T-helper 2 cell treated with Interferon-gamma antibody and Interleukin-4, amounts not matched to agents 5 μg/mL and 100 μg/mL, for 36 hours (primary cell): ENCODE measurements around the gene NRDE2.
"Not testable (repeated sequence)": the region's sequence is repeated elsewhere in the genome, so short reads cannot be mapped to it uniquely, and the experiment has no call there.

ENCODE experiments used
- DNase-seq: peaks from one replicate; pipeline ENCODE4 v3.0.0; 2021; ENCODE audit warnings: low spot score
- H3K27ac Mint-ChIP-seq: one replicate; pipeline ENCODE4 v1.8.0; 2021; ENCODE audit warnings: mild to moderate bottlenecking, mixed read lengths
- H3K27me3 Mint-ChIP-seq: one replicate; pipeline ENCODE4 v1.8.0; 2021; ENCODE audit warnings: low read depth, mixed read lengths
- H3K36me3 Mint-ChIP-seq: one replicate; pipeline ENCODE4 v1.8.0; 2021; ENCODE audit warnings: low read depth, mixed read lengths
- H3K4me1 Mint-ChIP-seq: one replicate; pipeline ENCODE4 v1.8.0; 2021; ENCODE audit warnings: low read depth, mixed read lengths
- H3K4me3 Mint-ChIP-seq: one replicate; pipeline ENCODE4 v1.8.0; 2022; ENCODE audit warnings: mild to moderate bottlenecking, moderate library complexity, mixed read lengths
- H3K9me3 Mint-ChIP-seq: one replicate; pipeline ENCODE4 v1.8.0; 2021; ENCODE audit warnings: mixed read lengths

The NRDE2 gene

DNA sequence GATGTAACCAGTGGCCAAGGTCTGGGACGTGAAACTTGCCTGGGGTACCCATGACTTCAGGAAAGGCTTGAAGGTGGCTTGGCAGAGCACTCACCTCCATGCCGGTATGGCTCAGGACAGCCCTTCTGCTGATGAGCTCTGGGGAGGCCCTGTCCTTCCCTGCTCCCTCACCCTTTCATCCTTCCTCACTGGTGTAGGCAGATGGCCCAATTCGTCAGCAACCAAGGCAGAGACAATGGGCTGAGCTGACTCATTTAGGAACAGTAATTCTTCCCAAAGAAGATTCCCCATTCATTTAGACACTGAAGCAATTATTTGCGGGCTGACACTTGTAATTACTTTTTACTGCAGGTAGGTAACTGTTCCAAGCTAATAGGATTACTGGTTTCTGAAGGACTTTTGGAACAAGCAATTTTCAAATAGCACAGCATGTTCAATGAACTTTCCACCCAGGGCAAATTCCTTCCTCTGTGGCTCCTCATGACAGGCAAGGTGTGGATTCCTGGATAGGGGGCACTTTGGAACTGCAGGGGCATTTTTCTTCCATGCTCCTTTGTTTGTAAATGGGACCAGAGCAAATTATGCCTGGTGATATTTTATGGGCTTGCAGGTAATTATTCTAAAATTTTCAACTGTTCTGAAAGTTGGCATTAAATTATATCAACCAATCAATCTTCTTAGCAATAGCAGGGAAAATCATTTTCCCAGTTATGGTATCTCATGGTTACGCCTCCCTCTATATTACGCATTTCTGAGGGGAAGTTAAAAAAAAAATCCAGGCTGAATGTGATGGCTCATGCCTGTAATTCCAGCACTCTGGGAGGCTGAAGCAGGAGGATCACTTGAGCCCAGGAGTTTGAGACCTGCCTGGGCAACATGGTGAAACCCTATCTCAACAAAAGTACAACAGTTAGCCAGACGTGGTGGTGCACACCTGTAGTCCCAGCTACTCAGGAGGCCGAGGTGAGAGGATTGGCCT, 24.1 kb upstream of the NRDE2 start:
- Mint-ChIP-seq H3K27me3 (peaks cover 12% of the 10 kb centered on the region), H3K27ac (no peak overlapping the region), H3K4me1 (no peaks in the 10 kb centered on the region), H3K36me3 (no peaks in the 10 kb centered on the region), H3K4me3 (no peak overlapping the region), H3K9me3 (no peaks in the 10 kb centered on the region)
- DNase-seq = no peak

DNA sequence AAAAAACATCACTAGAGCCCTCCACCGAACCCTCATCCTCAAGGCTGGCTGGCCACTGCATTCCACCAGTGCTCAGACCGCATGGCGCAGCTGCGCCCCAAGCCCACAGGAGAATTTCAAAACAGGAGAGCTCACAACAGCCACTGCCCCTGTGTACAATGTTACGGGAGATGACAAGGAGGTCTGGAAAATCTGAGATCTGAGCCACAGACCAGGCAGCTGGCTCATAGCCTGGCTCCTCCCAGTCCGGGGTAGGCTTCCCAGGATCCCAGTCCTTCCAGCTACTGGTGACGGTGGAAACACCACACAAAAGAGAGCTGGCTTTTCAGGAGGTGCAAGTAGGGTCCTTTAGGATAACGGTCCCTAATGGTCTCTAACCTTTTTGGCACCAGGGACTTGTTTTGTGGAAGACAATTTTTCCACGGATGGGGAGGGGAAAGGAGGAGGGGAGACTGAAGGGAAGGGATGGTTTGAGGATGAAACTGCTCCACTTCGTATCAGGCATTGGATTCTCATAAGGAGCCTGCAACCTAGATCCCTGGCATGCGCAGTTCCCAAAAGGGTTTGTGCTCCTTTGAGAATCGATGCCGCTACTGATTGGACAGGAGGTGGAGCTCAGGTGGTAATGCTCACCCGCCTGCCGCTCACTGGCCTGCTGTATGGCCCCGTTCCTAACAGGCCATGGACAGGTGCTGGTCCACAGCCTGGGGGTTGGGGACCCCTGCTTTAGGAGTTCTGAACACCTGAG, 23.0 kb upstream of the NRDE2 start:
- Mint-ChIP-seq H3K36me3 (no peaks in the 10 kb centered on the region), H3K27ac (no peak overlapping the region), H3K4me1 (peaks cover 2% of the 10 kb centered on the region), H3K9me3 (no peaks in the 10 kb centered on the region), H3K4me3 (no peak overlapping the region), H3K27me3 (peaks cover 12% of the 10 kb centered on the region)
- DNase-seq = no peak

GRCh38 chr14:90349739-90350138, 18.0 kb upstream of the NRDE2 start:
- no peak overlapping the region for H3K4me3 Mint-ChIP-seq
- H3K9me3 Mint-ChIP-seq = no peaks in the 10 kb centered on the region
- H3K27me3 Mint-ChIP-seq = no peaks in the 10 kb centered on the region
- H3K4me1 Mint-ChIP-seq = peaks cover 2% of the 10 kb centered on the region
- H3K36me3 Mint-ChIP-seq = no peaks in the 10 kb centered on the region
- DNase-seq = no peak
- H3K27ac Mint-ChIP-seq = no peak overlapping the region

- Mint-ChIP-seq H3K4me3 (no peak overlapping the region), H3K9me3 (no peaks in the 10 kb centered on the region)
Observed at GRCh38 chr14:90348270-90348669, 16.5 kb upstream of the NRDE2 start.

GRCh38 chr14:90345239-90345557, 13.5 kb upstream of the NRDE2 start:
- H3K36me3 Mint-ChIP-seq = no peaks in the 10 kb centered on the region
- H3K27me3 Mint-ChIP-seq = peaks cover 3% of the 10 kb centered on the region
- peaks cover 2% of the 10 kb centered on the region for H3K4me1 Mint-ChIP-seq
- H3K4me3 Mint-ChIP-seq = no peak overlapping the region
- H3K9me3 Mint-ChIP-seq = no peaks in the 10 kb centered on the region
- DNase-seq = no peak
- H3K27ac Mint-ChIP-seq = no peak overlapping the region

More at GRCh38 chr14:90348270-90348669, 16.5 kb upstream of the NRDE2 start:
- Mint-ChIP-seq H3K4me1 (peaks cover 2% of the 10 kb centered on the region), H3K27ac (no peak overlapping the region), H3K27me3 (no peaks in the 10 kb centered on the region), H3K36me3 (no peaks in the 10 kb centered on the region)
- DNase-seq = no peak

DNA sequence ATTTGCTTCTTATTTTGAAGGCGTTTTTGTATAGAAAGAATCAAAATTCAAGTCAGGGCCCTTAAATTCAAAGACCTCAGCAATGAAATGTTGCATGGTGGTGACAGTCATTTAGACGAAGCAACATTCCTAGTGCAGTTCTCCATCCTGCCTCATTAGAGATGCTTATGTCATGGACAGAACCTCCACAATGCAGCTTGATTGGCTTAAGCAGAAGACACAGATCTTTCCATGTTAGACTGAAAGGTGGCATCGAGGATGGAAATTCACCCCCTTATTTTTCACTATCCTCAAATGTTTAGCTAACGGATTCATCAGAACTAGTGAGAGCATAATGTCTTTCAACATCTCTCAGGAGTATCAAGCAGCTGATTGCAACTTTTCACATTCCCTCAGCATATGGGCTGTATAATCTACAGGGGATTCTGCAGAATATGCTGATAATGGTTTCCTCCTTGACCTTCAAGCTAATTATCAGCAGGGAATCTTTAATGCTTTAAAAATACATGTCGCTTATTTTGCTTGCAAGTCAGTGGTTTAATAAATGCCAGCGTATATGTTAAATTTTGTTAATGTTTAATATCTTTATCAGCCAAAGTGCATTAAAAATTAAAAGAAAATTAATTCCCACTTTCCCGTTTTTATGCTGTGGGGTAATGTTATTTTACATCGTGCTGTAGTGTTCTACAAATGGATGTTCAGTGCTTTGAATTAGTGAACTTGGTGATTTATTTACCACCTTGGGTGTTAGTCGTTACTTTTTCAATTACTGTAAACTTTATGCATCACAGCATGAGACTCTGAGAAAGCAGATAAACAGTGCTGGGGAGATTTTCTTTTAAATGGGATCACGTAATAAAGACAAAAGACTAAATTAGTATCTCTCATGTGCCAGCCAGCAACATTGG, 12.8 kb upstream of the NRDE2 start:
- no peaks in the 10 kb centered on the region for H3K36me3 Mint-ChIP-seq
- DNase-seq = no peak
- no peak overlapping the region for H3K27ac Mint-ChIP-seq
- no peaks in the 10 kb centered on the region for H3K9me3 Mint-ChIP-seq
- H3K4me1 Mint-ChIP-seq = no peaks in the 10 kb centered on the region
- peaks cover 3% of the 10 kb centered on the region for H3K27me3 Mint-ChIP-seq
- no peak overlapping the region for H3K4me3 Mint-ChIP-seq

DNA sequence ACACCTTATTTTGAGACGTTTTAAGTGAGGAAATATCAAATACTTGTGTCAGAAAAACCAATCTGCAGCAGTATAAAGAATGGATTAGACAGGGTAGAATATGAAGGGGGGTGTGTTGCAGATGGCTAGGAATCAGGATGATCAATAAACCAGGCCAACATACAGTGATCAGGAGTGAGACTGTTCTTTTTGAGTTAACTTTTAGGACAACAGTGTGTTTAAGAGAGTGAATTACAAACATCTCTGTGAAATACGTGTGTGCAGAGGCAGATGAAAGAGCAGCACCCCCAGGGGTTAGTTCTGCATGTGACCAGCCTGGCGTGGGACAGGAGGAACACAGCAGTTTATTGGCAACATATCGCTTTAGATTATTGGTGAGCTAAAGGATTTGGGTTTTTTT, 10.6 kb upstream of the NRDE2 start:
- DNase-seq = no peak
- Mint-ChIP-seq H3K36me3 (no peaks in the 10 kb centered on the region), H3K9me3 (no peaks in the 10 kb centered on the region), H3K4me3 (no peak overlapping the region), H3K4me1 (no peaks in the 10 kb centered on the region), H3K27ac (no peak overlapping the region), H3K27me3 (peaks cover 13% of the 10 kb centered on the region)

- Mint-ChIP-seq H3K27ac (no peak overlapping the region), H3K36me3 (no peaks in the 10 kb centered on the region), H3K9me3 (no peaks in the 10 kb centered on the region), H3K4me3 (no peak overlapping the region), H3K4me1 (no peaks in the 10 kb centered on the region), H3K27me3 (peaks cover 18% of the 10 kb centered on the region)
- DNase-seq = no peak
Observed at GRCh38 chr14:90341784-90342183, 10.0 kb upstream of the NRDE2 start.

- H3K4me3 Mint-ChIP-seq, DNase-seq, H3K4me1 Mint-ChIP-seq, H3K27ac Mint-ChIP-seq, H3K36me3 Mint-ChIP-seq, H3K9me3 Mint-ChIP-seq: not testable (repeated sequence)
- H3K27me3 Mint-ChIP-seq = peaks cover 23% of the 10 kb centered on the region
Observed at GRCh38 chr14:90341232-90341631, 9.5 kb upstream of the NRDE2 start.

GRCh38 chr14:90336985-90337384, 5.2 kb upstream of the NRDE2 start:
- no peak overlapping the region for H3K27ac Mint-ChIP-seq
- H3K4me1 Mint-ChIP-seq = peaks cover 6% of the 10 kb centered on the region
- H3K36me3 Mint-ChIP-seq = no peaks in the 10 kb centered on the region
- H3K4me3 Mint-ChIP-seq = no peak overlapping the region
- no peaks in the 10 kb centered on the region for H3K9me3 Mint-ChIP-seq
- DNase-seq = no peak
- H3K27me3 Mint-ChIP-seq = peaks cover 43% of the 10 kb centered on the region

DNA sequence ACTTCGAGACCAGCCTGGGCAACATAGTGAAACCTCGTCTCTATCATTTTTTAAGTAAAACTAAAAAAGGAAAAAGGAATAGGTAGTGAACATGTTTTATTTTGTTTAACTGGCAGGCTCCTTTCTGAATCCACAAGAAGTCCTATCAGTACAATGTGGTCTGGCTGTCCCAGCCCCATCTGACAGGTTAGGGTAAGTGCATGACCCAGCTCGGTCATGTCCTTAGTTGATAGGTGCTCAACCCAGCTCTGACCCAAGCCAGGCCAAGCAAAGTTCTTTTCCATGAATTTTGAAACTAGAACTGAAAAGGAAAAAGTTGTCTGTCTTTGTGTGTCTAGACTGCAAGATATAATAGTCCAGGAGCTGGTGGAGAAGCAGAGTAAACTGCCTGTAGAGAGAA, 4.7 kb upstream of the NRDE2 start:
- no peak overlapping the region for H3K4me3 Mint-ChIP-seq
- H3K4me1 Mint-ChIP-seq = peaks cover 6% of the 10 kb centered on the region
- DNase-seq = no peak
- peaks cover 40% of the 10 kb centered on the region for H3K27me3 Mint-ChIP-seq
- no peak overlapping the region for H3K27ac Mint-ChIP-seq
- no peaks in the 10 kb centered on the region for H3K9me3 Mint-ChIP-seq
- no peaks in the 10 kb centered on the region for H3K36me3 Mint-ChIP-seq

DNA sequence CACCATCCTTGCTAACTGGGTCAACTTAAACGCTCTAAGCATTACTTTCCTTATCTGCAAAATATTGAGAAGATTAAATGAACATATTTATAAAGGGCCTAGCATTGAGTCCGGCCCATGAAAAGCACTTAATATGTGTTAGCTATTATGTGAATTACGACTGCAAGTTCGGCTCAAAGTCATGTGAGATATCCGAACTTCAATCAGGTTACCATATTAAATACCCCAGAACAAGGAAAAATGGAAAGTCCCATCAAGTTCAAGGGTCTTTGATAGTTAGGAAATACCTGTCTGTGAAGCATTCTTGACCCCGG, 487 bp upstream of the NRDE2 start:
- Mint-ChIP-seq H3K27ac (peak overlapping the region; percentile 82), H3K9me3 (no peaks in the 10 kb centered on the region), H3K27me3 (peaks cover 29% of the 10 kb centered on the region), H3K4me1 (peaks cover 16% of the 10 kb centered on the region), H3K36me3 (peaks cover 3% of the 10 kb centered on the region), H3K4me3 (peak overlapping the region; percentile 89)
- DNase-seq = no peak

GRCh38 chr14:90330203-90331196, 1.2 kb downstream of the NRDE2 start:
- DNase-seq = no peak
- H3K27me3 Mint-ChIP-seq = peaks cover 14% of the 10 kb centered on the region
- H3K4me1 Mint-ChIP-seq = peaks cover 19% of the 10 kb centered on the region
- H3K36me3 Mint-ChIP-seq = peaks cover 3% of the 10 kb centered on the region
- H3K9me3 Mint-ChIP-seq = no peaks in the 10 kb centered on the region
- peak overlapping the region; percentile 89 for H3K4me3 Mint-ChIP-seq
- peak overlapping the region; percentile 82 for H3K27ac Mint-ChIP-seq
